ENCODE data around the gene MAP2K4. TPM values are rescaled to one million over a fixed set of nuclear protein-coding genes. Genes with fewer than 3 reads are reported as not detected.

Gene MAP2K4
- total and polyA plus RNA-seq, 2 of the 13 experiments (the other 11 are each of a cell fraction or from before 2014, with no cell fraction given), result 21.5 to 35.6 TPM

DNA sequence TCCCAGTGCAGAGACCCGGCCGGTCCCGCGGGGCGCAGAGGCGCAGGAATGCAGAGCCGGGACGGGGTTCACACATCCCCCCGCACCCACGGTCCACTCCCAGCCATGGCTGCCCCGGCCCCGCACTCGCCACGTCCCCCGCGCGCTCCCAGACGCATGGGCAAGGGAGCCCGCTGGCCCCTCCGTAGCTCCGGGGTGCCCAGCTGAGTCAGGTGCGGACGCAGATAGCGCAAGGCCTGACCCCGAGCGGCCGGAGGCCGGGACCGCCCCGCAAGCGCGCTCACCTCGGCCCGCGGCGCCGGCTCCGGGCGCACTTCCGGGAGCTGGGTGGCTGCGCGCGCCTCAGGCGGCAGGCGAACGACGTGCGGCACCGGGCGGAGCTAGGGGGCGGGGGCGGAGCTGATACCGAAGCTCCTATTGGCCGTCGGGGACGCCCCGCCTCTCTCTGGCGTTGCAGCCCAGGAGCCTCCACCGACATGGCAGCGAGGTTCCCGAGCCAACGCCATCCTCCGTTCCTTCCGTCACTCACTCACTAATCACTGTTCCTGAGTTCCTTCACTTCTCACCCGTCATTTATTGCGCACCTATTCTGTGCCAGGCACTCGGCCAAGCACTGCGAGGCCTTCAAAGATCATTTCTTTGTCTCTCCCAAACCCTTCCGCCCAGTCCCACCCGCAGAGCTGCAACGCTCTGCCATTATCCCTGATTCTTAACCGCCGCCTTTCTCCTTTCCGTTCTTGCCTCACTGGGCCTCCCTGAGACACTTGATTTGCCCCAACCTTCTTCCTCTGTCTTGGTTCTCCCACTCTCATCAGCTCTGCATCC lies 23.3 kb upstream of the MAP2K4 start, which contains the start of gene ZNF18 (continued):
- 0 out of 2 replicates have a peak, but pooled peaks have one; percentile 27 for TF ChIP-seq ZNF317 (CRISPR knock-in tag; IDR thresholded peaks at IDR 0.05)
- no peak for TF ChIP-seq ZBTB3 (CRISPR knock-in tag; IDR thresholded peaks at IDR 0.05; ENCODE audit: borderline replicate concordance, low read depth)
- TF ChIP-seq, protein P1, sequence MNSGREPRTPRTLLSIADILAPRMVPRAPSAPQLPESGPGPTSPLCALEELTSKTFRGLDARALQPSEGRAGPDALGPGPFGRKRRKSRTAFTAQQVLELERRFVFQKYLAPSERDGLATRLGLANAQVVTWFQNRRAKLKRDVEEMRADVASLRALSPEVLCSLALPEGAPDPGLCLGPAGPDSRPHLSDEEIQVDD (CRISPR knock-in tag; IDR thresholded peaks at IDR 0.05; ENCODE audit: borderline replicate concordance), result peak; percentile 30; the same call in 1 of the 2 replicates
- no peak for TF ChIP-seq ZNF207 (IDR thresholded peaks at IDR 0.05; ENCODE audit: borderline replicate concordance)
- TF ChIP-seq, protein P2, sequence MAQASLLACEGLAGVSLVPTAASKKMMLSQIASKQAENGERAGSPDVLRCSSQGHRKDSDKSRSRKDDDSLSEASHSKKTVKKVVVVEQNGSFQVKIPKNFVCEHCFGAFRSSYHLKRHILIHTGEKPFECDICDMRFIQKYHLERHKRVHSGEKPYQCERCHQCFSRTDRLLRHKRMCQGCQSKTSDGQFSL (CRISPR knock-in tag; IDR thresholded peaks at IDR 0.05), result no peak
- TF ChIP-seq, protein P3, sequence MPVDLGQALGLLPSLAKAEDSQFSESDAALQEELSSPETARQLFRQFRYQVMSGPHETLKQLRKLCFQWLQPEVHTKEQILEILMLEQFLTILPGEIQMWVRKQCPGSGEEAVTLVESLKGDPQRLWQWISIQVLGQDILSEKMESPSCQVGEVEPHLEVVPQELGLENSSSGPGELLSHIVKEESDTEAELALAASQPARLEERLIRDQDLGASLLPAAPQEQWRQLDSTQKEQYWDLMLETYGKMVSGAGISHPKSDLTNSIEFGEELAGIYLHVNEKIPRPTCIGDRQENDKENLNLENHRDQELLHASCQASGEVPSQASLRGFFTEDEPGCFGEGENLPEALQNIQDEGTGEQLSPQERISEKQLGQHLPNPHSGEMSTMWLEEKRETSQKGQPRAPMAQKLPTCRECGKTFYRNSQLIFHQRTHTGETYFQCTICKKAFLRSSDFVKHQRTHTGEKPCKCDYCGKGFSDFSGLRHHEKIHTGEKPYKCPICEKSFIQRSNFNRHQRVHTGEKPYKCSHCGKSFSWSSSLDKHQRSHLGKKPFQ (CRISPR knock-in tag; IDR thresholded peaks at IDR 0.05; ENCODE audit: insufficient replicate concordance), result peak; percentile 41
- TF ChIP-seq RAD21 (CRISPR knock-in tag; IDR thresholded peaks at IDR 0.05), result peak; percentile 35; the same call in 1 of the 2 replicates
- no peak for TF ChIP-seq SOX6 (IDR thresholded peaks at IDR 0.05)
- peak; percentile 40; the same call in 1 of the 2 replicates for TF ChIP-seq SOX6 (CRISPR knock-in tag; IDR thresholded peaks at IDR 0.05)
- TF ChIP-seq RCOR2 (CRISPR knock-in tag; IDR thresholded peaks at IDR 0.05), result no peak
- TF ChIP-seq, protein P4, sequence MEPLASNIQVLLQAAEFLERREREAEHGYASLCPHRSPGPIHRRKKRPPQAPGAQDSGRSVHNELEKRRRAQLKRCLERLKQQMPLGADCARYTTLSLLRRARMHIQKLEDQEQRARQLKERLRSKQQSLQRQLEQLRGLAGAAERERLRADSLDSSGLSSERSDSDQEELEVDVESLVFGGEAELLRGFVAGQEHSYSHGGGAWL (CRISPR knock-in tag; IDR thresholded peaks at IDR 0.05), result peak; percentile 48; the same call in 1 of the 2 replicates
- TF ChIP-seq SP2 (CRISPR knock-in tag; IDR thresholded peaks at IDR 0.05), result peak; percentile 60
- TF ChIP-seq HDAC2 (CRISPR knock-in tag; IDR thresholded peaks at IDR 0.05), result peak; percentile 22; the same call in 1 of the 2 replicates
- TF ChIP-seq IRF2 (CRISPR knock-in tag; IDR thresholded peaks at IDR 0.05), result no peak
- TF ChIP-seq FOXC1 (CRISPR knock-in tag; IDR thresholded peaks at IDR 0.05; ENCODE audit: borderline replicate concordance), result no peak
- TF ChIP-seq, protein P5, sequence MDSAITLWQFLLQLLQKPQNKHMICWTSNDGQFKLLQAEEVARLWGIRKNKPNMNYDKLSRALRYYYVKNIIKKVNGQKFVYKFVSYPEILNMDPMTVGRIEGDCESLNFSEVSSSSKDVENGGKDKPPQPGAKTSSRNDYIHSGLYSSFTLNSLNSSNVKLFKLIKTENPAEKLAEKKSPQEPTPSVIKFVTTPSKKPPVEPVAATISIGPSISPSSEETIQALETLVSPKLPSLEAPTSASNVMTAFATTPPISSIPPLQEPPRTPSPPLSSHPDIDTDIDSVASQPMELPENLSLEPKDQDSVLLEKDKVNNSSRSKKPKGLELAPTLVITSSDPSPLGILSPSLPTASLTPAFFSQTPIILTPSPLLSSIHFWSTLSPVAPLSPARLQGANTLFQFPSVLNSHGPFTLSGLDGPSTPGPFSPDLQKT (CRISPR knock-in tag; IDR thresholded peaks at IDR 0.05; ENCODE audit: borderline replicate concordance), result 0 out of 2 replicates have a peak, but pooled peaks have one; percentile 57
- TF ChIP-seq, protein P6, sequence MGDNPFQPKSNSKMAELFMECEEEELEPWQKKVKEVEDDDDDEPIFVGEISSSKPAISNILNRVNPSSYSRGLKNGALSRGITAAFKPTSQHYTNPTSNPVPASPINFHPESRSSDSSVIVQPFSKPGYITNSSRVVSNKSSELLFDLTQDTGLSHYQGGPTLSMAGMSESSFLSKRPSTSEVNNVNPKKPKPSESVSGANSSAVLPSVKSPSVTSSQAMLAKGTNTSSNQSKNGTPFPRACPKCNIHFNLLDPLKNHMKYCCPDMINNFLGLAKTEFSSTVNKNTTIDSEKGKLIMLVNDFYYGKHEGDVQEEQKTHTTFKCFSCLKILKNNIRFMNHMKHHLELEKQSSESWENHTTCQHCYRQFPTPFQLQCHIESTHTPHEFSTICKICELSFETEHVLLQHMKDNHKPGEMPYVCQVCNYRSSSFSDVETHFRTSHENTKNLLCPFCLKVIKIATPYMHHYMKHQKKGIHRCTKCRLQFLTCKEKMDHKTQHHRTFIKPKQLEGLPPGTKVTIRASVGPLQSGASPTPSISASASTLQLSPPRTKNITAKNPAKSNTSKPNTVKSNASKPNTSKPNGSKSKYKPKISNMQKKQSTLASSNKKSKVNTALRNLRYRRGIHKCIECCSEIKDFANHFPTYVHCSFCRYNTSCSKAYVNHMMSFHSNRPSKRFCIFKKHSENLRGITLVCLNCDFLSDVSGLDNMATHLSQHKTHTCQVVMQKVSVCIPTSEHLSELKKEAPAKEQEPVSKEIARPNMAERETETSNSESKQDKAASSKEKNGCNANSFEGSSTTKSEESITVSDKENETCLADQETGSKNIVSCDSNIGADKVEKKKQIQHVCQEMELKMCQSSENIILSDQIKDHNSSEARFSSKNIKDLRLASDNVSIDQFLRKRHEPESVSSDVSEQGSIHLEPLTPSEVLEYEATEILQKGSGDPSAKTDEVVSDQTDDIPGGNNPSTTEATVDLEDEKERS (CRISPR knock-in tag; IDR thresholded peaks at IDR 0.05), result no peak
- TF ChIP-seq CHD2 (IDR thresholded peaks at IDR 0.05; ENCODE audit: low read depth, low read length), result 0 out of 2 replicates have a peak, but pooled peaks have one; percentile 22
- TF ChIP-seq FOXO1 (CRISPR knock-in tag; IDR thresholded peaks at IDR 0.05), result no peak
- 0 out of 2 replicates have a peak, but pooled peaks have one; percentile 12 for TF ChIP-seq ZMYM3 (CRISPR knock-in tag; IDR thresholded peaks at IDR 0.05)
- TF ChIP-seq ZNF430 (CRISPR knock-in tag; IDR thresholded peaks at IDR 0.05), result peak; percentile 72
- TF ChIP-seq ARID2 (CRISPR knock-in tag; IDR thresholded peaks at IDR 0.05; ENCODE audit: borderline replicate concordance), result peak; percentile 91; the same call in 1 of the 2 replicates
